DOHH2 (cell line): Measurements from ENCODE around the gene MAPK11.

Experiments
- H3F3A ChIP-seq: fragments of 200-600 bp; sonication (generic), shearing (Covaris generic); 2 replicates; pipeline ENCODE4 v1.6.0; 2016; ENCODE audit warnings: antibody characterized with exemption, mild to moderate bottlenecking; ENCODE audit not compliant: control insufficient read depth, insufficient read depth
- H3K27ac ChIP-seq: fragments of 200-600 bp; sonication (generic); 2 replicates; pipeline ENCODE4 v1.5.1; 2014; ENCODE audit warnings: low read depth, mild to moderate bottlenecking, low read length, moderate library complexity
- H3K27me3 ChIP-seq: fragments of 200-600 bp; sonication (generic); 2 replicates; pipeline ENCODE4 v1.6.1; 2014; ENCODE audit warnings: mild to moderate bottlenecking, low read length, mixed read lengths; ENCODE audit not compliant: control insufficient read depth
- H3K36me3 ChIP-seq: fragments of 200-600 bp; sonication (generic); 2 replicates; pipeline ENCODE4 v1.6.1; 2014; ENCODE audit warnings: mild to moderate bottlenecking, low read length, moderate library complexity, mixed read lengths; ENCODE audit not compliant: control insufficient read depth
- H3K4me1 ChIP-seq: fragments of 200-600 bp; sonication (generic); 2 replicates; pipeline ENCODE4 v1.6.1; 2014; ENCODE audit warnings: mild to moderate bottlenecking, low read length, mixed read lengths; ENCODE audit not compliant: control insufficient read depth
- H3K4me2 ChIP-seq: fragments of 200-600 bp; sonication (generic); 2 replicates; pipeline ENCODE4 v1.6.0; 2014; ENCODE audit warnings: mild to moderate bottlenecking, low read length, moderate library complexity
- H3K4me3 ChIP-seq: fragments of 200-600 bp; sonication (generic); 2 replicates; pipeline ENCODE4 v1.5.1; 2014; ENCODE audit warnings: mild to moderate bottlenecking, low read length, mixed read lengths
- H3K79me2 ChIP-seq: fragments of 200-600 bp; sonication (generic); 2 replicates; pipeline ENCODE4 v1.6.1; 2014; ENCODE audit warnings: mild to moderate bottlenecking, low read length, mixed read lengths; ENCODE audit not compliant: control insufficient read depth
- H3K9me2 ChIP-seq: fragments of 200-600 bp; sonication (generic); replicated peaks from 2 replicates; pipeline ENCODE4 v1.6.1; 2014; ENCODE audit warnings: mild to moderate bottlenecking, low read length, mixed read lengths; ENCODE audit not compliant: control insufficient read depth
- H3K9me3 ChIP-seq: fragments of 200-600 bp; sonication (generic); 2 replicates; pipeline ENCODE4 v1.6.1; 2014; ENCODE audit warnings: antibody characterized with exemption, low read length, mixed read lengths; ENCODE audit not compliant: control insufficient read depth, insufficient read depth
- H4K20me1 ChIP-seq: fragments of 200-600 bp; sonication (generic); 2 replicates; pipeline ENCODE4 v1.6.0; 2014; ENCODE audit warnings: low read depth, mild to moderate bottlenecking, antibody characterized with exemption, low read length, moderate library complexity; ENCODE audit not compliant: control insufficient read depth, insufficient read depth
- EZH2phosphoT487 ChIP-seq: fragments of 200-600 bp; sonication (generic); IDR thresholded peaks from 2 replicates; pipeline ENCODE4 v1.6.1; 2017; ENCODE audit warnings: borderline replicate concordance, mild to moderate bottlenecking, antibody characterized with exemption, low read length, moderate library complexity, mixed read lengths
- TF ChIP-seq, protein P1 (sequence below): fragments of 200-600 bp; sonication (generic); IDR thresholded peaks from one replicate; pipeline ENCODE4 v1.5.1; 2014; ENCODE audit warnings: antibody characterized with exemption, mild to moderate bottlenecking, low read depth, low read length; ENCODE audit not compliant: poor library complexity, severe bottlenecking

Gene MAPK11

GRCh38 chr22:50299785-50300619 is 29.8 kb upstream of the MAPK11 start:
- Histone ChIP-seq H3K9me2 (no peaks in the 10 kb centered on the region), H4K20me1 (peaks cover 16% of the 10 kb centered on the region), H3K79me2 (peaks cover 98% of the 10 kb centered on the region), H3K27me3 (no peaks in the 10 kb centered on the region), H3K4me3 (peak overlapping the region; percentile 97), H3K4me2 (peak overlapping the region; percentile 99), H3K9me3 (no peaks in the 10 kb centered on the region), H3K36me3 (peaks cover 32% of the 10 kb centered on the region), H3F3A (peaks cover 25% of the 10 kb centered on the region), H3K4me1 (peaks cover 99% of the 10 kb centered on the region), H3K27ac (peak overlapping the region; percentile 88)
- TF ChIP-seq, protein P1, sequence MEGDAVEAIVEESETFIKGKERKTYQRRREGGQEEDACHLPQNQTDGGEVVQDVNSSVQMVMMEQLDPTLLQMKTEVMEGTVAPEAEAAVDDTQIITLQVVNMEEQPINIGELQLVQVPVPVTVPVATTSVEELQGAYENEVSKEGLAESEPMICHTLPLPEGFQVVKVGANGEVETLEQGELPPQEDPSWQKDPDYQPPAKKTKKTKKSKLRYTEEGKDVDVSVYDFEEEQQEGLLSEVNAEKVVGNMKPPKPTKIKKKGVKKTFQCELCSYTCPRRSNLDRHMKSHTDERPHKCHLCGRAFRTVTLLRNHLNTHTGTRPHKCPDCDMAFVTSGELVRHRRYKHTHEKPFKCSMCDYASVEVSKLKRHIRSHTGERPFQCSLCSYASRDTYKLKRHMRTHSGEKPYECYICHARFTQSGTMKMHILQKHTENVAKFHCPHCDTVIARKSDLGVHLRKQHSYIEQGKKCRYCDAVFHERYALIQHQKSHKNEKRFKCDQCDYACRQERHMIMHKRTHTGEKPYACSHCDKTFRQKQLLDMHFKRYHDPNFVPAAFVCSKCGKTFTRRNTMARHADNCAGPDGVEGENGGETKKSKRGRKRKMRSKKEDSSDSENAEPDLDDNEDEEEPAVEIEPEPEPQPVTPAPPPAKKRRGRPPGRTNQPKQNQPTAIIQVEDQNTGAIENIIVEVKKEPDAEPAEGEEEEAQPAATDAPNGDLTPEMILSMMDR: no peak
- TF ChIP-seq EZH2phosphoT487: no peak

DNA sequence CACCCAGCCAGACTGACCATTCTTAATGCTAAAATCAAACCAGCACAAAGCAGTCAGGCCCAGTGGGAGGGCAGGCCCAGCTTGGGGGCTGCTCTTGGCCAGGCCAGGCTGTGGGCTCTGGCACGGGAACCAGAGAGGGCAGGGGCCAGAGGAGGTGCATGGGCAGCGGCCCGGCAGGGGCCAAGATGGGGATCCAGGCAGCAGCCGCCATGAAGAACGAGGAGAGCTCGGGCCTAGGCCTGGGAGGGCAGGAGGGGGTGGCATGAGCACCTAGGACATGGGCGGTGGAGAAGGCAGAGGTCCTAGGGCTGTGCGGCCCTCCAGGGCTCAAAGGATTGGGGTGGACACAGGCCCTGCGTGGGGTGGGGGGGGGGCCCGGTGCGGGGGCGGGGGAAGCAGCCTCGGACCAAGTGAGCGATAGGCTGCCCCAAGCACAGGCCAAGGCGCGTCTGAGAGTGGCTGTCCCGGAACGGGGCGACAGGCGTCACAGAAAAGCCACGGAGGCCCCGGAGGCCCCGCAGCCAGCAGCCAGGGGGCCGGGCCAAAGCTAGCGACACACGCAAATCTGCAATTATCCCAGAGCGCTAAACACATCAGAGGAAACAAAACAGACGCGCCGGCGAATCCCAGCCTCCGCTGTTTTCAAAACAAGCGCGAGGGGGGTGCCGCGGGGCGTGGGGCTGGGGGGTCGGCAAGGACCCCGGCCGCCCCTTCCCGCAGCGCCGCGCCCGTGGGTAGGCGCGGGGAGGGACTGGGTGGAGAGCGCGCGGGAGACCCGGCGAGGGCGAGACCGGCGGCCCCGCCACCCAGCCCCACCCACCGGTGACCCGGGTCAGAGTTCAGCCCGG is 29.0 kb upstream of the MAPK11 start:
- TF ChIP-seq, protein P1: no peak
- no peak for TF ChIP-seq EZH2phosphoT487
- H3K27me3 ChIP-seq: no peaks in the 10 kb centered on the region
- H3K36me3 ChIP-seq: peaks cover 34% of the 10 kb centered on the region
- no peaks in the 10 kb centered on the region for H3K9me3 ChIP-seq
- H3K4me3 ChIP-seq: peak overlapping the region; percentile 97
- peaks cover 99% of the 10 kb centered on the region for H3K79me2 ChIP-seq
- peaks cover 21% of the 10 kb centered on the region for H3F3A ChIP-seq
- peaks cover 16% of the 10 kb centered on the region for H4K20me1 ChIP-seq
- no peaks in the 10 kb centered on the region for H3K9me2 ChIP-seq
- H3K27ac ChIP-seq: peak overlapping the region; percentile 88
- peak overlapping the region; percentile 99 for H3K4me2 ChIP-seq
- H3K4me1 ChIP-seq: peaks cover 99% of the 10 kb centered on the region

DNA sequence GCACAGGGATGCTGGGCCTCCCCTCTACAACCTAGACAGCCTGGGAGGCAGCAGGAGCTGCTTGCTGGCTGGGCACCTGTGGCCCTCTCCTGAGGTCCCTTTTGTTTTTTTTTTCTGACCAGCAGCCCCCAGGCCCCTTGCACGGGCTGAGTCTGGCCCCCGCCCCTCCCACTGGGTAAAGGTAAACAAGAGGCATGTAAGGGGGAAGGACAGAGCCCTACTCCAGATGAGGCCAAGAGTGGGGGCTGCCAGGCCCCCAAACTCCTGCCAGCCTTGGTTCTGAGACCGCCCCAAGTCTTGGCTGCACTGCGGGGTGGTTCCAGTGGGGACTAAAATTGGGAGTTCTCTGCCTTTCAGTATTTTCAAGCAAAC is 28.1 kb upstream of the MAPK11 start:
- no peaks in the 10 kb centered on the region for H3K9me3 ChIP-seq
- no peaks in the 10 kb centered on the region for H3K27me3 ChIP-seq
- peaks cover 17% of the 10 kb centered on the region for H3F3A ChIP-seq
- H3K4me3 ChIP-seq: peak overlapping the region; percentile 46; the same call in 1 of the 2 replicates
- H4K20me1 ChIP-seq: peaks cover 11% of the 10 kb centered on the region; the same call in 1 of the 2 replicates
- H3K9me2 ChIP-seq: no peaks in the 10 kb centered on the region
- H3K27ac ChIP-seq: peak overlapping the region; percentile 47
- H3K36me3 ChIP-seq: peaks cover 32% of the 10 kb centered on the region
- H3K79me2 ChIP-seq: peaks cover 99% of the 10 kb centered on the region
- peaks cover 99% of the 10 kb centered on the region for H3K4me1 ChIP-seq
- peak overlapping the region; percentile 99 for H3K4me2 ChIP-seq
- TF ChIP-seq EZH2phosphoT487: no peak
- TF ChIP-seq, protein P1: no peak
